Right renal cortex interstitium (tissue), 3 donors: ENCODE measurements around the gene ANGPT4. TPM values are rescaled to one million over a fixed set of nuclear protein-coding genes. Genes with fewer than 3 reads are reported as not detected.

Source experiments
- DNase-seq, 3 donors: peaks; one replicate each; pipeline ENCODE4 v3.0.0-alpha.2; 2013; ENCODE audit warnings: low read depth in 3 of 3, low spot score in 2 of 3
- polyA plus RNA-seq, 3 donors: library from polyadenylated mRNA; unstranded; fragments of 120-200 nt; gene quantifications; one replicate each; pipeline ENCODE4 v1.2.1, GENCODE V29; 2013; ENCODE audit not compliant: insufficient read length in 3 of 3

ANGPT4 gene
- polyA plus RNA-seq, 3 donors = 0.15 to 0.50 (median 0.31) TPM

GRCh38 chr20:846894-847278 is 69.2 kb downstream of the ANGPT4 start:
- DNase-seq = no peak

GRCh38 chr20:845941-846893 is 69.9 kb downstream of the ANGPT4 start:
- DNase-seq = no peak

- no peak for DNase-seq
Measured at GRCh38 chr20:845226-845868, 70.8 kb downstream of the ANGPT4 start.

- peak; percentile 67 to 85 (median 72) for DNase-seq
Measured at GRCh38 chr20:844473-845225, 71.5 kb downstream of the ANGPT4 start.

- no peak for DNase-seq
Measured at GRCh38 chr20:843912-844311, 72.2 kb downstream of the ANGPT4 start.

GRCh38 chr20:842547-842940 is 73.6 kb downstream of the ANGPT4 start:
- no peak for DNase-seq

GRCh38 chr20:841568-842546 is 74.3 kb downstream of the ANGPT4 start:
- DNase-seq = no peak

- no peak for DNase-seq
Measured at GRCh38 chr20:840858-841567, 75.1 kb downstream of the ANGPT4 start.

GRCh38 chr20:840503-840857 is 75.7 kb downstream of the ANGPT4 start:
- DNase-seq = no peak

- DNase-seq = no peak
Measured at GRCh38 chr20:839626-840025, 76.5 kb downstream of the ANGPT4 start.

- no peak for DNase-seq
Measured at GRCh38 chr20:839015-839414, 77.1 kb downstream of the ANGPT4 start.

GRCh38 chr20:836190-836589 is 79.9 kb downstream of the ANGPT4 start:
- DNase-seq = no peak

- DNase-seq = no peak
Measured at GRCh38 chr20:835608-836045, 80.5 kb downstream of the ANGPT4 start.

- DNase-seq = no peak
Measured at GRCh38 chr20:834151-834746, 81.9 kb downstream of the ANGPT4 start.

- DNase-seq = peak in 2 of 3 donors; percentile 82 to 87
Measured at GRCh38 chr20:833450-834150, 82.5 kb downstream of the ANGPT4 start, which contains the start of gene FAM110A. Gene FAM110A (plus strand): TSS chr20:833715. CDS start chr20:844805, 11,090 bp downstream.

GRCh38 chr20:833121-833449 is 83.0 kb downstream of the ANGPT4 start:
- peak in 1 of 3 donors; percentile 76 for DNase-seq

GRCh38 chr20:831956-832355 is 84.2 kb downstream of the ANGPT4 start:
- DNase-seq = no peak

GRCh38 chr20:831251-831650 is 84.9 kb downstream of the ANGPT4 start:
- DNase-seq = no peak
